ENCODE results near the gene FCRL3. TPM values are rescaled to one million over a fixed set of nuclear protein-coding genes. Genes with fewer than 3 reads are reported as not detected.

Gene FCRL3
- total RNA-seq, 1 donor from 2014 or later = 97.1 TPM

GRCh38 chr1:157678721-157679120 is 21.8 kb downstream of the FCRL3 start:
- H3K36me3 Mint-ChIP-seq (ENCODE audit: low read depth) = peaks cover 85% of the 10 kb centered on the region
- intact Hi-C loops (cut with micrococcal nuclease) = no loop called here
- H3K27ac Mint-ChIP-seq = no peak overlapping the region
- H3K9me3 Mint-ChIP-seq = peaks cover 11% of the 10 kb centered on the region
- no peak overlapping the region for H3K4me3 Mint-ChIP-seq
- H3K4me1 Mint-ChIP-seq = peaks cover 4% of the 10 kb centered on the region
- no peak for ATAC-seq (ENCODE audit: low read depth)
- TF ChIP-seq, protein P1, sequence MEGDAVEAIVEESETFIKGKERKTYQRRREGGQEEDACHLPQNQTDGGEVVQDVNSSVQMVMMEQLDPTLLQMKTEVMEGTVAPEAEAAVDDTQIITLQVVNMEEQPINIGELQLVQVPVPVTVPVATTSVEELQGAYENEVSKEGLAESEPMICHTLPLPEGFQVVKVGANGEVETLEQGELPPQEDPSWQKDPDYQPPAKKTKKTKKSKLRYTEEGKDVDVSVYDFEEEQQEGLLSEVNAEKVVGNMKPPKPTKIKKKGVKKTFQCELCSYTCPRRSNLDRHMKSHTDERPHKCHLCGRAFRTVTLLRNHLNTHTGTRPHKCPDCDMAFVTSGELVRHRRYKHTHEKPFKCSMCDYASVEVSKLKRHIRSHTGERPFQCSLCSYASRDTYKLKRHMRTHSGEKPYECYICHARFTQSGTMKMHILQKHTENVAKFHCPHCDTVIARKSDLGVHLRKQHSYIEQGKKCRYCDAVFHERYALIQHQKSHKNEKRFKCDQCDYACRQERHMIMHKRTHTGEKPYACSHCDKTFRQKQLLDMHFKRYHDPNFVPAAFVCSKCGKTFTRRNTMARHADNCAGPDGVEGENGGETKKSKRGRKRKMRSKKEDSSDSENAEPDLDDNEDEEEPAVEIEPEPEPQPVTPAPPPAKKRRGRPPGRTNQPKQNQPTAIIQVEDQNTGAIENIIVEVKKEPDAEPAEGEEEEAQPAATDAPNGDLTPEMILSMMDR (IDR thresholded peaks at IDR 0.05) = no peak
- no peak for DNase-seq
- ChIA-PET POLR2A (no interaction called here), CTCF (no interaction called here)
- no peaks in the 10 kb centered on the region for H3K27me3 Mint-ChIP-seq

GRCh38 chr1:157673008-157673407 is 27.6 kb downstream of the FCRL3 start:
- no peak overlapping the region for H3K4me3 Mint-ChIP-seq
- peaks cover 45% of the 10 kb centered on the region for H3K36me3 Mint-ChIP-seq (ENCODE audit: low read depth)
- H3K4me1 Mint-ChIP-seq = peaks cover 1% of the 10 kb centered on the region
- no peak overlapping the region for H3K27ac Mint-ChIP-seq
- POLR2A ChIA-PET = interaction anchor here (0.6 kb wide), 1 partner anchor 966 kb away, joined by 4 read pairs; no protein-coding TSS in a partner anchor
- CTCF ChIA-PET = no interaction called here
- TF ChIP-seq, protein P1 (IDR thresholded peaks at IDR 0.05) = no peak
- DNase-seq (no peak), ATAC-seq (ENCODE audit: low read depth) (no peak)
- H3K9me3 Mint-ChIP-seq = peaks cover 36% of the 10 kb centered on the region
- no peaks in the 10 kb centered on the region for H3K27me3 Mint-ChIP-seq
- intact Hi-C loops (cut with micrococcal nuclease) = loop anchor here (2.0 kb wide), 1 partner anchor 14 kb away; no protein-coding TSS in a partner anchor

DNA sequence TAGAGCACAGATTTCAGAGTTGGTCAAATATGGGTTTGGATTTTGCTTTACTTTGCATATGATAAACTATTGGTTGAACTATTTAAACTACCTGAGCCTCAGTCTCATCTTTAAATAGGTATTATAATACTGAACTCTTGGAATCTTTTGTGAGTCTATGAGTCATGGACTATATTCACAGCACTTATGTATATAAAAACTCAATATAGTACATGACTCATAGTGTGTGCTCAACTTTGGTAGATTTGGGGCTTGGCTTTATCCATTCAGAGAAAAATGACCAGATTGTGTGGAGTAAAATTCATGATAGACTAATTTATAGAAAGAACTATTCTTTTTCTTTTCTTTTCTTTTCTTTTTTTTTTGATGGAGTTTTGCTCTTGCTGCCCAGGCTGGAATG is 28.7 kb downstream of the FCRL3 start:
- peaks cover 40% of the 10 kb centered on the region for H3K9me3 Mint-ChIP-seq
- ATAC-seq (ENCODE audit: low read depth) = no peak
- H3K4me1 Mint-ChIP-seq = peaks cover 1% of the 10 kb centered on the region
- intact Hi-C loops (cut with micrococcal nuclease) = loop anchor here (2.0 kb wide), 1 partner anchor 13 kb away; no protein-coding TSS in a partner anchor
- no peaks in the 10 kb centered on the region for H3K27me3 Mint-ChIP-seq
- POLR2A ChIA-PET = no interaction called here
- DNase-seq = no peak
- H3K4me3 Mint-ChIP-seq = no peak overlapping the region
- TF ChIP-seq, protein P1 (IDR thresholded peaks at IDR 0.05) = no peak
- peaks cover 37% of the 10 kb centered on the region for H3K36me3 Mint-ChIP-seq (ENCODE audit: low read depth)
- CTCF ChIA-PET = no interaction called here
- no peak overlapping the region for H3K27ac Mint-ChIP-seq

GRCh38 chr1:157659576-157660247 is 40.9 kb downstream of the FCRL3 start:
- intact Hi-C loops (cut with micrococcal nuclease) = loop anchor here (2.0 kb wide), 1 partner anchor 13 kb away; no protein-coding TSS in a partner anchor
- CTCF ChIA-PET = no interaction called here
- Mint-ChIP-seq H3K27me3 (no peaks in the 10 kb centered on the region), H3K36me3 (ENCODE audit: low read depth) (no peaks in the 10 kb centered on the region), H3K4me3 (no peak overlapping the region), H3K27ac (no peak overlapping the region), H3K4me1 (peaks cover 38% of the 10 kb centered on the region), H3K9me3 (peaks cover 4% of the 10 kb centered on the region)
- POLR2A ChIA-PET = no interaction called here
- DNase-seq (no peak), ATAC-seq (ENCODE audit: low read depth) (no peak)
- TF ChIP-seq, protein P1 (IDR thresholded peaks at IDR 0.05) = no peak

DNA sequence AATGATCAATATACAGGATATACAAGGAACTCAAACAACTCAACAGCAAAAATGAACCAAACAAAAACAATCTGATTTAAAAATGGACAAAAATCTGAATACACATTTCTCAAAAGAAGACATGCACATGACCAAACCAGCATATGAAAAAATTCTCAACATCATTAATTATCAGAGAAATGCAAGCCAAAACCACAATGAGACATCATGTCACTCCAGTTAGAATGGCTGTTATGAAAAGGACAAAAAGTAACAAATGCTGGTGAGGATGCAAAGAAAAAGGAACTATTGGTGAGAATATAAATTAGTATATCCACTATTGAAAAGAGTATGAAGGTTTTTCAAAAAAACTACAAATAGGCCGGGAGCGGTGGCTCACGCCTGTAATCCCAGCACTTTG is 42.0 kb downstream of the FCRL3 start:
- H3K27ac Mint-ChIP-seq = no peak overlapping the region
- TF ChIP-seq, protein P1 (IDR thresholded peaks at IDR 0.05) = no peak
- intact Hi-C loops (cut with micrococcal nuclease) = loop anchor here (2.0 kb wide), 1 partner anchor 14 kb away; no protein-coding TSS in a partner anchor
- no peak for DNase-seq
- POLR2A ChIA-PET = no interaction called here
- H3K27me3 Mint-ChIP-seq = no peaks in the 10 kb centered on the region
- H3K4me1 Mint-ChIP-seq = peaks cover 39% of the 10 kb centered on the region
- H3K4me3 Mint-ChIP-seq = no peak overlapping the region
- no peak for ATAC-seq (ENCODE audit: low read depth)
- H3K9me3 Mint-ChIP-seq = peaks cover 4% of the 10 kb centered on the region
- CTCF ChIA-PET = no interaction called here
- H3K36me3 Mint-ChIP-seq (ENCODE audit: low read depth) = no peaks in the 10 kb centered on the region

Data from activated B cell treated with CpG ODN at 0.5 μM for 24 hours (primary cell).